Loucy (cell line): ENCODE data around the gene SPINT2.

Experiments used
- H2AFZ ChIP-seq: fragments of 200-600 bp; sonication (generic); 2 replicates; pipeline ENCODE4 v1.6.0; 2016; ENCODE audit warnings: antibody characterized with exemption, mild to moderate bottlenecking, low read length, moderate library complexity
- H3F3A ChIP-seq: fragments of 200-600 bp; 2 replicates; pipeline ENCODE4 v1.6.0; 2016; ENCODE audit warnings: antibody characterized with exemption, low read depth, mild to moderate bottlenecking
- H3K27me3 ChIP-seq: fragments of 200-600 bp; sonication (generic); 2 replicates; pipeline ENCODE4 v1.6.1; 2014; ENCODE audit warnings: low read length, mild to moderate bottlenecking; ENCODE audit not compliant: insufficient read depth, poor library complexity, severe bottlenecking
- H3K36me3 ChIP-seq: fragments of 200-600 bp; sonication (generic); 2 replicates; pipeline ENCODE4 v1.6.1; 2016; ENCODE audit warnings: low read length; ENCODE audit not compliant: insufficient read depth
- H3K4me1 ChIP-seq: fragments of 200-600 bp; sonication (generic); 2 replicates; pipeline ENCODE4 v1.5.1; 2014; ENCODE audit warnings: low read length, mild to moderate bottlenecking; ENCODE audit not compliant: insufficient read depth, poor library complexity, severe bottlenecking
- H3K4me2 ChIP-seq: fragments of 200-600 bp; sonication (generic); 2 replicates; pipeline ENCODE4 v1.6.0; 2014; ENCODE audit warnings: antibody characterized with exemption, low read length, low read depth, mild to moderate bottlenecking; ENCODE audit not compliant: poor library complexity, severe bottlenecking
- H3K4me3 ChIP-seq: fragments of 200-600 bp; sonication (generic); 2 replicates; pipeline ENCODE4 v1.5.1; 2014; ENCODE audit warnings: low read length, mild to moderate bottlenecking, mixed read lengths; ENCODE audit not compliant: poor library complexity, severe bottlenecking
- H3K79me2 ChIP-seq: fragments of 200-600 bp; sonication (generic); 2 replicates; pipeline ENCODE4 v1.6.1; 2014; ENCODE audit warnings: low read length; ENCODE audit not compliant: insufficient read depth
- H3K9ac ChIP-seq: fragments of 200-600 bp; sonication (generic); 2 replicates; pipeline ENCODE4 v1.6.0; 2014; ENCODE audit warnings: mild to moderate bottlenecking, low read depth, low read length, moderate library complexity; ENCODE audit not compliant: poor library complexity, severe bottlenecking
- H3K9me2 ChIP-seq: fragments of 200-600 bp; sonication (generic); replicated peaks from 2 replicates; pipeline ENCODE4 v1.6.1; 2016; ENCODE audit warnings: low read depth, low read length, mixed read lengths
- H3K9me3 ChIP-seq: fragments of 200-600 bp; sonication (generic); 2 replicates; pipeline ENCODE4 v1.6.1; 2014; ENCODE audit warnings: mild to moderate bottlenecking, antibody characterized with exemption, low read length, low read depth; ENCODE audit not compliant: insufficient read depth
- H4K20me1 ChIP-seq: fragments of 200-600 bp; sonication (generic); 2 replicates; pipeline ENCODE4 v1.6.0; 2014; ENCODE audit warnings: antibody characterized with exemption, low read length, mild to moderate bottlenecking; ENCODE audit not compliant: insufficient read depth, poor library complexity, severe bottlenecking
- CTCF ChIP-seq: fragments of 200-600 bp; sonication (generic); conservative IDR thresholded peaks from 2 replicates; pipeline ENCODE4 v1.5.1; 2014; ENCODE audit warnings: mild to moderate bottlenecking, antibody characterized with exemption, low read length
- EZH2phosphoT487 ChIP-seq: fragments of 200-600 bp; IDR thresholded peaks from 2 replicates; pipeline ENCODE4 v1.6.1; 2018; ENCODE audit warnings: antibody characterized with exemption, mild to moderate bottlenecking, moderate library complexity, borderline replicate concordance

The SPINT2 gene

GRCh38 chr19:38277969-38278680 lies 13.8 kb downstream of the SPINT2 start:
- Histone ChIP-seq H3K9me2 (no peaks in the 10 kb centered on the region), H3K4me2 (no peak overlapping the region)

GRCh38 chr19:38278751-38279150 lies 14.4 kb downstream of the SPINT2 start:
- Histone ChIP-seq H3K79me2 (peaks cover 91% of the 10 kb centered on the region), H4K20me1 (peaks cover 26% of the 10 kb centered on the region), H3F3A (no peaks in the 10 kb centered on the region), H3K9me2 (no peaks in the 10 kb centered on the region), H3K9ac (no peak overlapping the region), H3K27me3 (no peaks in the 10 kb centered on the region), H3K36me3 (peaks cover 14% of the 10 kb centered on the region; the same call in 1 of the 2 replicates), H3K4me3 (no peak overlapping the region), H3K4me2 (no peak overlapping the region), H2AFZ (no peak overlapping the region), H3K4me1 (peaks cover 20% of the 10 kb centered on the region), H3K9me3 (no peaks in the 10 kb centered on the region)
- no peak for TF ChIP-seq EZH2phosphoT487
- TF ChIP-seq CTCF, result no peak

More at GRCh38 chr19:38277969-38278680, 13.8 kb downstream of the SPINT2 start:
- no peak overlapping the region for H3K9ac ChIP-seq
- no peaks in the 10 kb centered on the region for H3F3A ChIP-seq
- peaks cover 26% of the 10 kb centered on the region for H4K20me1 ChIP-seq
- no peaks in the 10 kb centered on the region for H3K9me3 ChIP-seq
- H3K27me3 ChIP-seq, result no peaks in the 10 kb centered on the region
- H3K4me1 ChIP-seq, result peaks cover 20% of the 10 kb centered on the region
- H3K36me3 ChIP-seq, result peaks cover 14% of the 10 kb centered on the region; the same call in 1 of the 2 replicates
- no peak overlapping the region for H2AFZ ChIP-seq
- H3K4me3 ChIP-seq, result no peak overlapping the region
- H3K79me2 ChIP-seq, result peaks cover 92% of the 10 kb centered on the region
- TF ChIP-seq EZH2phosphoT487, result no peak
- TF ChIP-seq CTCF, result no peak

- Histone ChIP-seq H3K27me3 (no peaks in the 10 kb centered on the region), H3F3A (no peaks in the 10 kb centered on the region), H3K79me2 (peaks cover 80% of the 10 kb centered on the region), H4K20me1 (peaks cover 13% of the 10 kb centered on the region), H3K9me2 (no peaks in the 10 kb centered on the region), H2AFZ (no peak overlapping the region), H3K4me1 (peaks cover 20% of the 10 kb centered on the region), H3K9ac (no peak overlapping the region), H3K4me2 (no peak overlapping the region), H3K9me3 (no peaks in the 10 kb centered on the region), H3K4me3 (no peak overlapping the region), H3K36me3 (peaks cover 27% of the 10 kb centered on the region; the same call in 1 of the 2 replicates)
- TF ChIP-seq CTCF, result no peak
- no peak for TF ChIP-seq EZH2phosphoT487
Measured at GRCh38 chr19:38280030-38280921, 15.9 kb downstream of the SPINT2 start.
